H1 (cell line): ENCODE data around the gene VPS54. TPM values are rescaled to one million over a fixed set of nuclear protein-coding genes. Genes with fewer than 3 reads are reported as not detected.

ENCODE experiments used
- CTCF ChIA-PET: fragments of 300-600 bp; sonication (Branson Sonifier 250); formaldehyde crosslinking; loops from one replicate; lab custom pipeline; 2021; ENCODE audit not compliant: partially characterized antibody; lab: Charles Lee
- POLR2A ChIA-PET: fragments of 300-600 bp; sonication (Branson Sonifier 250); formaldehyde crosslinking; loops from one replicate; lab custom pipeline; 2021; ENCODE audit warnings: inconsistent platforms; ENCODE audit not compliant: partially characterized antibody; lab: Charles Lee
- DNase-seq, 2 experiments: peaks; one replicate each; pipeline versions ENCODE4 v3.0.0 to v3.0.0-alpha.2; 2010 to 2022; ENCODE audit warnings: low spot score in 2 of 2, low read depth in 1 of 2, mixed read lengths in 1 of 2
- FAIRE-seq: peaks from 2 replicates; lab custom pipeline; 2011; peaks lifted over from hg19 to GRCh38; lab: Jason Lieb, UNC
- H2AFZ ChIP-seq: 2 replicates; pipeline ENCODE4 v1.8.1; 2012; ENCODE audit warnings: low read length, inconsistent platforms
- H2AK5ac ChIP-seq: 2 replicates; pipeline ENCODE4 v1.6.1; 2013; ENCODE audit warnings: low read depth, low read length
- H2BK120ac ChIP-seq: replicated peaks from 2 replicates; pipeline ENCODE3; 2013; ENCODE audit warnings: low read depth, low read length, inconsistent platforms
- H2BK12ac ChIP-seq: 2 replicates; pipeline ENCODE4 v1.6.1; 2013; ENCODE audit warnings: low read depth, low read length
- H2BK15ac ChIP-seq: 2 replicates; pipeline ENCODE4 v1.6.1; 2013; ENCODE audit warnings: low read length
- H2BK20ac ChIP-seq: 2 replicates; pipeline ENCODE4 v1.6.1; 2013; ENCODE audit warnings: low read length
- H2BK5ac ChIP-seq: 2 replicates; pipeline ENCODE4 v1.6.1; 2013; ENCODE audit warnings: low read depth, low read length
- H3K14ac ChIP-seq: 2 replicates; pipeline ENCODE4 v1.6.1; 2013; ENCODE audit warnings: inconsistent platforms; ENCODE audit not compliant: insufficient read length
- H3K18ac ChIP-seq: 2 replicates; pipeline ENCODE4 v1.6.1; 2013; ENCODE audit warnings: low read length; ENCODE audit errors: extremely low read depth
- H3K23ac ChIP-seq: 2 replicates; pipeline ENCODE4 v1.6.1; 2013; ENCODE audit warnings: inconsistent platforms; ENCODE audit not compliant: insufficient read length
- H3K23me2 ChIP-seq: 2 replicates; pipeline ENCODE4 v1.6.1; 2013; ENCODE audit warnings: low read depth, low read length
- H3K27ac ChIP-seq: 2 replicates; pipeline ENCODE4 v1.6.1; 2011; ENCODE audit warnings: low read depth, low read length, inconsistent platforms
- H3K27me3 ChIP-seq, 4 experiments: replicated peaks in 1 of 4; 1 replicate in 1 of 4; 2 replicates in 3 of 4; pipeline versions ENCODE4 v1.6.1 to v1.8.1; 2011 to 2013; ENCODE audit warnings: low read length in 3 of 4, mild to moderate bottlenecking in 3 of 4, inconsistent platforms in 2 of 4, mixed read lengths in 2 of 4, moderate library complexity in 1 of 4; ENCODE audit not compliant: control insufficient read depth in 3 of 4, insufficient read depth in 3 of 4; ENCODE audit errors: extremely low read depth in 1 of 4
- H3K36me3 ChIP-seq, 4 experiments: 2 replicates each; pipeline versions ENCODE4 v1.6.1 to v1.8.1; 2011 to 2013; ENCODE audit warnings: mild to moderate bottlenecking in 4 of 4, low read length in 3 of 4, moderate library complexity in 2 of 4, control low read depth in 1 of 4, inconsistent platforms in 1 of 4; ENCODE audit not compliant: insufficient read depth in 4 of 4, control insufficient read depth in 2 of 4
- H3K4ac ChIP-seq: replicated peaks from 2 replicates; pipeline ENCODE3; 2013; ENCODE audit warnings: low read length, low read depth, mixed read lengths, inconsistent platforms; ENCODE audit not compliant: insufficient read length
- H3K4me1 ChIP-seq, 4 experiments: replicated peaks in 1 of 4; 1 replicate in 1 of 4; 2 replicates in 3 of 4; pipeline versions ENCODE4 v1.6.1 to v1.8.1; 2011 to 2013; ENCODE audit warnings: low read length in 3 of 4, inconsistent platforms in 2 of 4, mixed read lengths in 1 of 4; ENCODE audit not compliant: insufficient read depth in 4 of 4, control insufficient read depth in 3 of 4
- H3K4me2 ChIP-seq, 2 experiments: 2 replicates each; pipeline versions ENCODE4 v1.6.1 to v1.8.1; 2011 to 2013; ENCODE audit warnings: low read depth in 2 of 2, low read length in 2 of 2, control low read depth in 1 of 2, inconsistent platforms in 1 of 2, mild to moderate bottlenecking in 1 of 2; ENCODE audit not compliant: insufficient read depth in 1 of 2
- H3K4me3 ChIP-seq, 4 experiments: fragments of 200-600, 300-600 bp in 1 of 4; sonication (generic), shearing (Covaris generic), sonication (Bioruptor Twin) in 1 of 4; 2 replicates each; pipeline versions ENCODE4 v1.5.1 to v1.8.1; 2011 to 2016; ENCODE audit warnings: low read length in 4 of 4, low read depth in 3 of 4, control low read depth in 2 of 4, inconsistent platforms in 2 of 4, mild to moderate bottlenecking in 2 of 4, mixed read lengths in 1 of 4, moderate library complexity in 1 of 4; ENCODE audit not compliant: insufficient read depth in 2 of 4; ENCODE audit errors: extremely low read depth in 1 of 4
- H3K56ac ChIP-seq: replicated peaks from 2 replicates; pipeline ENCODE3; 2013; ENCODE audit warnings: low read depth, mild to moderate bottlenecking, mixed read lengths, low read length, inconsistent platforms; ENCODE audit not compliant: insufficient read length
- H3K79me1 ChIP-seq: 2 replicates; pipeline ENCODE4 v1.6.1; 2013; ENCODE audit warnings: low read depth, low read length, control low read depth
- H3K79me2 ChIP-seq, 2 experiments: 2 replicates each; pipeline versions ENCODE4 v1.6.1 to v1.8.1; 2012 to 2013; ENCODE audit warnings: low read length in 2 of 2, mild to moderate bottlenecking in 2 of 2, inconsistent platforms in 1 of 2; ENCODE audit not compliant: insufficient read depth in 2 of 2, control insufficient read depth in 1 of 2
- H3K9ac ChIP-seq, 4 experiments: replicated peaks in 1 of 4; 1 replicate in 1 of 4; 2 replicates in 3 of 4; pipeline versions ENCODE4 v1.6.1 to v1.8.1; 2011 to 2013; ENCODE audit warnings: low read depth in 3 of 4, low read length in 3 of 4, control low read depth in 2 of 4, mild to moderate bottlenecking in 2 of 4, moderate library complexity in 2 of 4, inconsistent platforms in 1 of 4; ENCODE audit errors: extremely low read depth in 1 of 4
- H3K9me3 ChIP-seq, 2 experiments: 2 replicates each; pipeline versions ENCODE4 v1.6.1 to v1.8.1; 2012 to 2013; ENCODE audit warnings: mild to moderate bottlenecking in 2 of 2, moderate library complexity in 2 of 2, control low read depth in 1 of 2, inconsistent platforms in 1 of 2, low read depth in 1 of 2, low read length in 1 of 2, mixed read lengths in 1 of 2; ENCODE audit not compliant: insufficient read depth in 2 of 2
- H4K20me1 ChIP-seq, 2 experiments: replicated peaks in 1 of 2; 2 replicates each; pipeline versions ENCODE3 to v1.8.1; 2011 to 2013; ENCODE audit warnings: inconsistent platforms in 2 of 2, low read length in 2 of 2, mild to moderate bottlenecking in 1 of 2; ENCODE audit not compliant: insufficient read depth in 2 of 2, control insufficient read depth in 1 of 2
- H4K5ac ChIP-seq: 2 replicates; pipeline ENCODE4 v1.6.1; 2013; ENCODE audit warnings: low read length, low read depth, mixed read lengths, inconsistent platforms; ENCODE audit not compliant: insufficient read length
- H4K8ac ChIP-seq: 2 replicates; pipeline ENCODE4 v1.8.0; 2013; ENCODE audit warnings: mild to moderate bottlenecking, moderate library complexity, low read length, inconsistent platforms; ENCODE audit not compliant: insufficient read depth; ENCODE audit errors: extremely low read depth
- H4K91ac ChIP-seq: replicated peaks from 2 replicates; pipeline ENCODE3; 2013; ENCODE audit warnings: low read length, mixed read lengths, inconsistent platforms; ENCODE audit not compliant: insufficient read length
- CBX8 ChIP-seq: fragments of 300-800, 300-1000 bp; sonication (generic); IDR thresholded peaks from 2 replicates; pipeline ENCODE4 v1.7.1; 2016; ENCODE audit warnings: low read depth, low read length, borderline replicate concordance
- CHD2 ChIP-seq: IDR thresholded peaks from 2 replicates; pipeline ENCODE4 v1.6.1; 2012; ENCODE audit warnings: low read length, improper control_type of control experiment
- EP300 ChIP-seq, 2 experiments: IDR thresholded peaks; 1 replicate in 1 of 2; 2 replicates in 1 of 2; pipeline ENCODE4 v1.6.1; 2011 to 2012; ENCODE audit warnings: low read depth in 2 of 2, low read length in 2 of 2, mild to moderate bottlenecking in 2 of 2, borderline replicate concordance in 1 of 2, inconsistent platforms in 1 of 2, moderate library complexity in 1 of 2
- RAD21 ChIP-seq, 2 experiments: IDR thresholded peaks in 1 of 2; conservative IDR thresholded peaks in 1 of 2; 2 replicates each; pipeline ENCODE4 v1.6.1; 2011; ENCODE audit warnings: low read depth in 2 of 2, low read length in 2 of 2, improper control_type of control experiment in 1 of 2, inconsistent platforms in 1 of 2, mild to moderate bottlenecking in 1 of 2, moderate library complexity in 1 of 2
- SP2 ChIP-seq: IDR thresholded peaks from 2 replicates; pipeline ENCODE4 v1.6.1; 2012; ENCODE audit warnings: mild to moderate bottlenecking, low read length, inconsistent platforms
- SUZ12 ChIP-seq: fragments of 200-600 bp; sonication (generic); IDR thresholded peaks from 2 replicates; pipeline ENCODE4 v1.6.1; 2012; ENCODE audit warnings: mild to moderate bottlenecking, inconsistent platforms, low read length, moderate library complexity, mixed read lengths
- TAF7 ChIP-seq: optimal IDR thresholded peaks from 2 replicates; pipeline ENCODE3; 2011; ENCODE audit warnings: low read depth, mild to moderate bottlenecking, inconsistent platforms, low read length, moderate library complexity, borderline replicate concordance
- WGBS, 2 experiments: shearing (Covaris generic) in 1 of 2; methylation state at CpG; one replicate each; pipeline versions ENCODE4 v1.1.6 to v1.1.7; 2013 to 2015; ENCODE audit warnings: low lambda C conversion rate in 2 of 2, mixed read lengths in 2 of 2, inconsistent platforms in 1 of 2, low coverage in 1 of 2, missing lambda C conversion rate in 1 of 2; ENCODE audit not compliant: insufficient replicate concordance in 2 of 2, insufficient coverage in 1 of 2, insufficient read length in 1 of 2; ENCODE audit errors: extremely low coverage in 1 of 2, missing lambda C conversion rate in 1 of 2; 5-methylcytosine and 5-hydroxymethylcytosine counted together
- polyA plus RNA-seq, 7 experiments: library from polyadenylated mRNA; depleted of rRNA in 3 of 7; stranded (reverse) in 5 of 7; unstranded in 2 of 7; fragments of >200 nt in 5 of 7; fragments of 200-250 nt in 2 of 7; gene quantifications; 1 replicate in 5 of 7; 2 replicates in 1 of 7; 4 replicates in 1 of 7; pipeline versions ENCODE4 v1.2.1 to v1.2.3, GENCODE V29; 2011 to 2013; ENCODE audit warnings: missing spikeins in 2 of 7, mixed read lengths in 2 of 7
- total RNA-seq: library from RNA; stranded (reverse); fragmentation: NEBNext Ultra II Directional; extraction: Animal tissue kit (Norgen Biotek cat#: 25700); gene quantifications from 2 replicates; pipeline ENCODE4 v1.2.1, GENCODE V29; 2021
- TF ChIP-seq, protein P1 (sequence below), 3 experiments: IDR thresholded peaks; 1 replicate in 2 of 3; 2 replicates in 1 of 3; pipeline versions ENCODE4 v1.5.1 to v1.6.1; 2011; ENCODE audit warnings: low read length in 3 of 3, mild to moderate bottlenecking in 3 of 3, inconsistent platforms in 2 of 3, low read depth in 1 of 3, moderate library complexity in 1 of 3; ENCODE audit not compliant: insufficient read depth in 1 of 3; ENCODE audit errors: control extremely low read depth in 1 of 3

VPS54 gene
- total and polyA plus RNA-seq, 2 of the 8 experiments (the other 6 are each of a cell fraction or from before 2014, with no cell fraction given), result 3.6 to 13.2 TPM

- Histone ChIP-seq H3K79me2 (peaks cover 0 to 6% of the 10 kb centered on the region in 2 experiments; a peak in 1 of 4 replicates), H2BK15ac (no peak overlapping the region), H3K27me3 (no peaks in the 10 kb centered on the region), H3K79me1 (no peaks in the 10 kb centered on the region), H3K23me2 (no peaks in the 10 kb centered on the region), H3K27ac (no peak overlapping the region), H2BK12ac (no peak overlapping the region), H2BK120ac (no peak overlapping the region), H3K4me3 (no peak overlapping the region), H2AK5ac (no peak overlapping the region), H3K4me2 (no peak overlapping the region), H4K8ac (no peak overlapping the region), H3K23ac (no peak overlapping the region), H3K9ac (no peak overlapping the region), H3K9me3 (no peaks in the 10 kb centered on the region), H4K20me1 (peaks cover 0 to 9% of the 10 kb centered on the region in 2 experiments), H4K91ac (no peak overlapping the region), H3K18ac (no peak overlapping the region), H3K56ac (no peak overlapping the region), H2BK20ac (no peak overlapping the region), H2BK5ac (no peak overlapping the region), H3K4me1 (peaks cover 0 to 3% (median 0%) of the 10 kb centered on the region in 4 experiments; a peak in 3 of 7 replicates), H3K14ac (no peak overlapping the region), H2AFZ (no peak overlapping the region), H3K36me3 (peaks cover 30 to 100% (median 77%) of the 10 kb centered on the region in 4 experiments), H4K5ac (no peak overlapping the region), H3K4ac (no peak overlapping the region)
- peak; percentile 87 for FAIRE-seq
- ChIA-PET POLR2A (interaction anchor here (1.1 kb wide), 1 partner anchor 199 kb away, joined by 3 read pairs; no protein-coding TSS in a partner anchor), CTCF (interaction anchor here (0.7 kb wide), 1 partner anchor 20 kb away, joined by 3 read pairs; no protein-coding TSS in a partner anchor)
- DNase-seq, result no peak
- 93 to 100% methylated on average over 2 to 6 of the region's 6 CpGs for WGBS, 2 experiments
- peak; percentile 65 to 67 for TF ChIP-seq RAD21 (IDR thresholded peaks at IDR 0.05 in 1 of 2, conservative IDR thresholded peaks at IDR 0.05 in 1 of 2; ENCODE audit: low read depth in 2 of 2, low read length in 2 of 2)
- TF ChIP-seq SP2, result no peak
- TF ChIP-seq EP300 (IDR thresholded peaks at IDR 0.05; ENCODE audit: borderline replicate concordance in 1 of 2, low read depth in 2 of 2, low read length in 2 of 2), result no peak
- TF ChIP-seq TAF7, result peak; percentile 17
- TF ChIP-seq, protein P1, sequence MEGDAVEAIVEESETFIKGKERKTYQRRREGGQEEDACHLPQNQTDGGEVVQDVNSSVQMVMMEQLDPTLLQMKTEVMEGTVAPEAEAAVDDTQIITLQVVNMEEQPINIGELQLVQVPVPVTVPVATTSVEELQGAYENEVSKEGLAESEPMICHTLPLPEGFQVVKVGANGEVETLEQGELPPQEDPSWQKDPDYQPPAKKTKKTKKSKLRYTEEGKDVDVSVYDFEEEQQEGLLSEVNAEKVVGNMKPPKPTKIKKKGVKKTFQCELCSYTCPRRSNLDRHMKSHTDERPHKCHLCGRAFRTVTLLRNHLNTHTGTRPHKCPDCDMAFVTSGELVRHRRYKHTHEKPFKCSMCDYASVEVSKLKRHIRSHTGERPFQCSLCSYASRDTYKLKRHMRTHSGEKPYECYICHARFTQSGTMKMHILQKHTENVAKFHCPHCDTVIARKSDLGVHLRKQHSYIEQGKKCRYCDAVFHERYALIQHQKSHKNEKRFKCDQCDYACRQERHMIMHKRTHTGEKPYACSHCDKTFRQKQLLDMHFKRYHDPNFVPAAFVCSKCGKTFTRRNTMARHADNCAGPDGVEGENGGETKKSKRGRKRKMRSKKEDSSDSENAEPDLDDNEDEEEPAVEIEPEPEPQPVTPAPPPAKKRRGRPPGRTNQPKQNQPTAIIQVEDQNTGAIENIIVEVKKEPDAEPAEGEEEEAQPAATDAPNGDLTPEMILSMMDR (IDR thresholded peaks at IDR 0.05; ENCODE audit: control extremely low read depth in 1 of 3, insufficient read depth in 1 of 3, low read depth in 1 of 3, low read length in 3 of 3), result peak; percentile 35 to 61 (median 42)
- no peak for TF ChIP-seq CHD2
- no peak for TF ChIP-seq CBX8
- no peak for TF ChIP-seq SUZ12
These were observed 130.5 kb downstream of the VPS54 start for GRCh38 chr2:63888490-63889402.
